GM06990 (cell line): ENCODE measurements around the gene MLPH.

Source experiments
- DNase-seq: peaks from one replicate; pipeline ENCODE4 v3.0.0-alpha.2; 2011; ENCODE audit not compliant: insufficient read length; ENCODE audit errors: extremely low read depth
- H3K27me3 ChIP-seq: replicated peaks from 2 replicates; pipeline ENCODE4 v1.6.0; 2011; ENCODE audit warnings: low read length; ENCODE audit not compliant: control insufficient read depth, insufficient read depth
- H3K36me3 ChIP-seq: 2 replicates; pipeline ENCODE4 v1.5.1; 2011; ENCODE audit warnings: low read length; ENCODE audit not compliant: control insufficient read depth, insufficient read depth
- H3K4me3 ChIP-seq: replicated peaks from 2 replicates; pipeline ENCODE4 v1.5.1; 2011; ENCODE audit warnings: low read depth, mild to moderate bottlenecking, control low read depth, low read length
- TF ChIP-seq, protein P1 (sequence below): IDR thresholded peaks from 2 replicates; pipeline ENCODE4 v1.5.1; 2011; ENCODE audit warnings: low read length, control low read depth, mild to moderate bottlenecking, inconsistent platforms; ENCODE audit not compliant: insufficient read depth, poor library complexity, severe bottlenecking

Gene MLPH

DNA sequence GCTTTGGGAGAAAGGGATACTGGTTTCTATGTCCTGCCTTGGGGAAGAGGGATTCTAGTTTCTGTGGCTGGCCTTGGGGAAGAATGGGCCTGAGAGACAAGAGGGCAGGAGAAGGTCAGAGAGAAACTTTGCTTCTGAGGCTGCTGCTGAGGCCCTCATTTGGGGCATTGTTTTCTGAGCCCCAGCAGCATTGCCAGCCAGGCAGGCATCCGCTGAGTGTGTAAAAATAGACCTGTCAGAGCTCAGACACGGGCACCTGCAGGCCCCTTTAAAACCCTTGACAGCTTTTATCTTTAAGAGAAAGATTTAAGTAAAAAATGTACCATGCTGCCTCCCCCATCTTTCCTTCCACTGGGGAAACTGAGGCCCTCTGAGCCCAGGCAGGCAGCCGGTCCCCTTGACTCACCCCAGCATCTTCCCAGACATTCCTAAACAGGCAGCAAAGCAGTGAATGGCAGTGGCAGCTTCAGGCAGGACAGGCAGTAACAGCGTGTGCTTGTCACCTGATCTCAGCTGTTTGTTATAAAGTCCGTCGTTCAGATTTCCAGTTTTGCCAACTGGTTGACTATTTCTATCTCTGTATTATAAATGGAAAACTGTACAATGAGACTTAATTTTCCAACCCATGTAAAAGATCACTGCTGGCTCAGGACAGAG, 27.6 kb downstream of the MLPH start:
- TF ChIP-seq, protein P1, sequence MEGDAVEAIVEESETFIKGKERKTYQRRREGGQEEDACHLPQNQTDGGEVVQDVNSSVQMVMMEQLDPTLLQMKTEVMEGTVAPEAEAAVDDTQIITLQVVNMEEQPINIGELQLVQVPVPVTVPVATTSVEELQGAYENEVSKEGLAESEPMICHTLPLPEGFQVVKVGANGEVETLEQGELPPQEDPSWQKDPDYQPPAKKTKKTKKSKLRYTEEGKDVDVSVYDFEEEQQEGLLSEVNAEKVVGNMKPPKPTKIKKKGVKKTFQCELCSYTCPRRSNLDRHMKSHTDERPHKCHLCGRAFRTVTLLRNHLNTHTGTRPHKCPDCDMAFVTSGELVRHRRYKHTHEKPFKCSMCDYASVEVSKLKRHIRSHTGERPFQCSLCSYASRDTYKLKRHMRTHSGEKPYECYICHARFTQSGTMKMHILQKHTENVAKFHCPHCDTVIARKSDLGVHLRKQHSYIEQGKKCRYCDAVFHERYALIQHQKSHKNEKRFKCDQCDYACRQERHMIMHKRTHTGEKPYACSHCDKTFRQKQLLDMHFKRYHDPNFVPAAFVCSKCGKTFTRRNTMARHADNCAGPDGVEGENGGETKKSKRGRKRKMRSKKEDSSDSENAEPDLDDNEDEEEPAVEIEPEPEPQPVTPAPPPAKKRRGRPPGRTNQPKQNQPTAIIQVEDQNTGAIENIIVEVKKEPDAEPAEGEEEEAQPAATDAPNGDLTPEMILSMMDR: no peak
- DNase-seq: no peak
- Histone ChIP-seq H3K36me3 (no peaks in the 10 kb centered on the region), H3K27me3 (no peaks in the 10 kb centered on the region; the same call in 1 of the 2 replicates), H3K4me3 (no peak overlapping the region)

DNA sequence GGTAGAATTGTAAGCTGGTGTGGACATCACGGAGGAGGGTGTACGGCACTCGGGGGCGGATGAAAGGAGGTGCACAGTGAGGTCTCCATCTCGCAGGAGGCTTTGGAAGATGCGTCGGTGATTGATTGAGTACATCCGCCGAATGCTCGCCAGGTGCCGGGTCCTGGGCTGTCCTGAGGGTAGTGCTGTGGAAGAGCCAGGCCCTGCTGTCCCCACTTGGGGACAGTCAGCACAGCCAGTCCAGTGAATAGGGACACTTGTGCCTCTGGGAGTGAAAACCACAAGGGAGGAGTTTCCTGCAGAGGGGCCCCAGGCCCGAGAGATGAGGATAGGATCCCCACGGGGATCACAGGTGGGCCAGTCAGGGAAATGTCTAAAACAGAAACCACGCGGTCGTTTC, 28.1 kb downstream of the MLPH start:
- H3K27me3 ChIP-seq: no peaks in the 10 kb centered on the region; the same call in 1 of the 2 replicates
- TF ChIP-seq, protein P1: no peak
- H3K36me3 ChIP-seq: no peaks in the 10 kb centered on the region
- H3K4me3 ChIP-seq: no peak overlapping the region
- DNase-seq: no peak

DNA sequence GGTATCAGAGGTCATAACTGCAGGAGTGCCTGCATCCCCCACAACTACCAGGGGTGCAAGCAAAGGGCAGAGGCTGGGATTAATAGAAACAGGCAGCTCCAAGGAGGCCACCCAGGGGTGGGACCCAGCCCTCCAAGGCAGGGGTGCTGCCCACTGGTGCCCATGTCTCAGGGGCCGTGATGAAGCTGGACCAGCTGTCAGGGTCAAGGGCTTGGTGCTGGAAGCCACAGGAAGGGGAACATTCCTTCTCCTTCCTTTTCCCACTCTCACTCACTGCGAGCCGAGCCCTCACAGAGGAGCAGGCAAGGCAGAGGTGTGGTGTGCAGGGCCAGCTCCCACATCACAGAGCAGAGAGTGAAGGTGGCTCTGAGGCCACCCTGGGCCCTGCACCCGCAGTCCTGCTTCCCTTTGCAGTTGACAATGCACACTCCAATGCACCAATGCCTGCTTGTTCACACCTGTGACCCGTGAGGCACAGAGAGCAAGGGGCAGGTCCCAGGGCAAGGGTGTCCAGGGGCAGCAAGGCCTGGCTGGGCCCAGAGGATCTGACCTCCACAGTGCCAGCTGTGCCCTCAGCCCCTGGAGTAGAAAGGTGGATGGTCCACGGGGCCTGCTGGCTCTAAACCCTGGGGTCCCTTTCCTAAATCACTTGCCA, 28.7 kb downstream of the MLPH start:
- H3K36me3 ChIP-seq: no peaks in the 10 kb centered on the region
- H3K27me3 ChIP-seq: no peaks in the 10 kb centered on the region
- DNase-seq: no peak
- TF ChIP-seq, protein P1: no peak
- H3K4me3 ChIP-seq: no peak overlapping the region

DNA sequence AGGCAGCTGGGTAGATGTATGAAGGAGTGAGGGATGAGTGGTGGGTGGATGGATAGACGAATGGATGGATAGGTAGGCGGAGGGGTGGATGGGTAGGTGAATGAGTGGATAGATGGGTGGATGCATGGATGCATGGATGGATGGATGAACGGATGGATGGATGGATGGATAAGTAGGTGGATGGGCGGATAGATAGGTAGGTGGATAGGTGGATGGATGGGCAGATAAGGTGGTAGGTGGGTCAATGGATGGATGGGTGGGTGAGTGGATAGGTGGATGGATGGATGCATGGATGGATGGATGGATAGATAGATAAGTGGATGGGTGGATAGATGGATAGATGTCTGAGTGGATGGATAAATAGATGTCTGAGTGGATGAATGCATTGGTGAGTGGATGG, 30.1 kb downstream of the MLPH start:
- Histone ChIP-seq H3K4me3 (no peak overlapping the region), H3K36me3 (no peaks in the 10 kb centered on the region), H3K27me3 (no peaks in the 10 kb centered on the region)
- TF ChIP-seq, protein P1: no peak
- no peak for DNase-seq

DNA sequence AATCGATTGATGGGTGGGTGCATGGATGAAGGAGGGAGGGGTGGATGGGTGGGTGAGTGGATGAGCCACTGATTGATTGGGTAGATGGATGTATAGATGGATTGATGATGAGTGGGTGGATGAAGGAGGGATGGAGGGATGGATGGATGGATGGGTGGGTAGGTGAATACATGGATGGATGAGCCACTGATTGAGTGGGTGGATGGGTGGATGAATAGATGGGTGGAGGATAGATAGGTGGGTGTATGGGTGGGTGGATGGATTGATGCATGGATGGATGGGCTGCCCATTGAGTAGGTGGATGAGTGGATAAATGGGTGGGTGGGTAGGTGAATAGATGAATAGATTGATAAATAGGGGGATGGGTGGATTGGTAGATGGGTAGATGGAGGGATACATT, 30.9 kb downstream of the MLPH start:
- no peaks in the 10 kb centered on the region for H3K36me3 ChIP-seq
- no peak for DNase-seq
- TF ChIP-seq, protein P1: no peak
- no peaks in the 10 kb centered on the region for H3K27me3 ChIP-seq
- no peak overlapping the region for H3K4me3 ChIP-seq
